HG03521 (cell line): ENCODE results near the gene PRKACA.
"Not testable (repeated sequence)": the region's sequence is repeated elsewhere in the genome, so short reads cannot be mapped to it uniquely, and the experiment has no call there.

Source experiments
- ATAC-seq: cut with Tn5 transposase; IDR thresholded peaks from one replicate; pipeline ENCODE4 v1.9.1; 2021; ENCODE audit warnings: mild to moderate bottlenecking, moderate library complexity; ENCODE audit not compliant: unreplicated experiment

PRKACA gene

DNA sequence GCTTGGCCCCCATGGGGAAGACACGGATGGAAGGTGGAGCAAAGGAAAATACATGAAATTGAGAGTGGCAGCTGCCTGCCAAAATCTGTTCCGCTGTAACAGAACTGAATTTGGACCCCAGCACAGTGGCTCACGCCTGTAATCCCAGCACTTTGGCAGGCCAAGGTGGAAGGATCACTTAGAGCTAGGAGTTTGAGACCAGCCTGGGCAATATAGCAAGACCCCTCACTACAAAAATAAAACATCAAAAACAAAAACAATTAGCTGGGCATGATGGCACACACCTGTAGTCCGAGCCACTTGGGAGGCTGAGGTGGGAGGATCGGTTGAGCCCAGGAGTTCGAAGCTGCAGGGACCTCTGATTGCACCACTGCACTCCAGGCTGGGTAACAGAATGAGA lies 65.1 kb downstream of the PRKACA start:
- no peak for ATAC-seq

DNA sequence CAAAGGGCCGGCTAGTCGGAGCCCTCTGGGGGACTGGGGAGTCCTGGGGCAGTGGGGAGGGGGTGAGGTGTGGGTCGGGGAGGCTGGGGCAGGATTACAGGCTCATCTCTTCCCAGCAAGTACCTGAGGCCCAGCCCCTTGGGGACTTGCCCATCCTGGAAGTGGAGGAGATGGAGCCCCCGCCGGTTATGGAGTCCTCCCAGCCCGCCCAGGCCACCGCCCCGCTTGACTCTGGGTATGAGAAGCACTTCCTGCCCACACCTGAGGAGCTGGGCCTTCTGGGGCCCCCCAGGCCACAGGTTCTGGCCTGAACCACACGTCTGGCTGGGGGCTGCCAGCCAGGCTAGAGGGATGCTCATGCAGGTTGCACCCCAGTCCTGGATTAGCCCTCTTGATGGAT lies 65.6 kb downstream of the PRKACA start:
- ATAC-seq: no peak

DNA sequence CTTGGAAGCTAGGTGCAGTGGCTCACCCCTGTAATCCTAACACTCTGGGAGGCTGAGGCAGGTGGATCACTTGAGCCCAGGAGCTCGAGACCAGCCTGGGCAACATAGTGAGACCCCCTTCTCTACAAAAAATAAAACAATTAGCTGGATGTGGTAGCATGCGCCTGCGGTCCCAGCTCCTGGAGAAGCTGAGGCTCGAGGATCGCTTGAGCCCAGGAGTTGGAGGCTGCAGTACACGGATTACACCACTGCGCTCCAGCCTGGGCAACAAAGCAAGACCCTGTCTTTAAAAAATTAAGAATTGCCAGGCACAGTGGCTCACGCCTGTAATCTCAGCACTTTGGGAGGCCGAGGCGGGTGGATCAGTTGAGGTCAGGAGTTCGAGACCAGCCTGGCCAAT lies 66.6 kb downstream of the PRKACA start:
- ATAC-seq: not testable (repeated sequence)

DNA sequence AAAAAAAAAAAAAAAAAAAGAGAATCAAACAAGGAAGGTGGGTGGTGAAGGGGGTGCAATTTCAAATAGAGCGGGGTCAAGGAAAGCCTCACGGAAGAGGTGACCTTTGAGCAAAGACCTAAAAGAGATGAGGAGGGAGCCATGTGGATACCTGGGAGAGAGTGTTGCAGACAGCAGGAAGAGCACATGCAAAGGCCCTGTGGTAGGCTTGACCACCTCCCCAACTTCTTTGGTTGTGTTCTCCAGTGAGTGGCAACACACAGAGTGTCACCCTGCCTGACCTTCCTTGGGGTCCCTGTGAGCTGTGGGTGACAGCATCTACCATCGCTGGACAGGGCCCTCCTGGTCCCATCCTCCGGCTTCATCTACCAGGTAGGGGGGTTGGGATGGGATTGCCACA lies 67.0 kb downstream of the PRKACA start:
- no peak for ATAC-seq

DNA sequence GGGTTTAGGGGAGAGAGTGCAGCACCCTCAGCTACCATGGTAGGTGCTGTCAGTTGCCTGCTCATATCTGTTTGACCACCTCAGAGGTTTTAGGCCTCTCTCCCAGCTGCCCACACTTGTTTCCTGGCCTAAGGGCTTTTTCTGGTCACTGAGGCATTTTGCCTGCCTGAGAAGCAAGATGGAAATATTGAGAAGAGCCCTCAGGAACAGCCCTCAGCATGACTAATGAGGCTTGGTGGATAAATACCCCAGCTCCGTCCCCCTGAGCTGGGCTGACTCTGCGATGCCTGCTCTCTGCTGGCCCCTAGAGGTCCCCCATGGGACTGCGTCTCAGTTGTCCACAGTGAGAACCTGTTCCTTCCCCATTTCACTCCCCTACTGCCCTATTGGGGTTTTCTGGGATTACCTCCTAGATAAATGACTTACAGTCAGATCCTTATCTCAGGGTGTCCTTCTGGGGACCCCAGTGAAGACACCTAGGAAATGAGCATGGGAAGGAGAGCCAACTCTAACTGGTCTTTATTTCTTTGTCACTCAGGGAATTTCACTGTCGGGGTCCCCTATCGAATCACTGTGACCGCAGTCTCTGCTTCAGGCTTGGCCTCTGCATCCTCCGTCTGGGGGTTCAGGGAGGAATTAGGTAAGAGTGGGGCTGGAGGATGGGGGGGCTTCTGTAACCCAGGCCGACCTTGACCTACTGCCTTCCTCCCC lies 69.0 kb downstream of the PRKACA start:
- no peak for ATAC-seq

DNA sequence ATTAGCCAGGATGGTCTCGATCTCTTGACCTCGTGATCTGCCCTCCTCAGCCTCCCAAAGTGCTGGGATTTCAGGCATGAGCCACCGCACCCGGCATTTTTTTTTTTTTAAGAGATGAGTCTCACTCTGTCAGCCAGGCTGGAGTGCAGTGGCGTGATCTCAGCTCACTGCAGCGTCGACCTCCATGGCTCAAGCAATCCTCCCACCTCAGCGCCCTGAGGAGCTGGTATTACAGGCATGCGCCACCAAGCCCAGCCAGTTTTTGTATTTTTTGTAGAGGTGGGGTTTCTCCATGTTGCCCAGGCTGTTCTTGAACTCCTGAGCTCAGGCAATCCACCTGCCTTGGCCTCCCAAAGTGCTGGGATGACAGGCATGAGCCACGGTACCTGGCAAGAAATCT lies 69.7 kb downstream of the PRKACA start:
- ATAC-seq: not testable (repeated sequence)

DNA sequence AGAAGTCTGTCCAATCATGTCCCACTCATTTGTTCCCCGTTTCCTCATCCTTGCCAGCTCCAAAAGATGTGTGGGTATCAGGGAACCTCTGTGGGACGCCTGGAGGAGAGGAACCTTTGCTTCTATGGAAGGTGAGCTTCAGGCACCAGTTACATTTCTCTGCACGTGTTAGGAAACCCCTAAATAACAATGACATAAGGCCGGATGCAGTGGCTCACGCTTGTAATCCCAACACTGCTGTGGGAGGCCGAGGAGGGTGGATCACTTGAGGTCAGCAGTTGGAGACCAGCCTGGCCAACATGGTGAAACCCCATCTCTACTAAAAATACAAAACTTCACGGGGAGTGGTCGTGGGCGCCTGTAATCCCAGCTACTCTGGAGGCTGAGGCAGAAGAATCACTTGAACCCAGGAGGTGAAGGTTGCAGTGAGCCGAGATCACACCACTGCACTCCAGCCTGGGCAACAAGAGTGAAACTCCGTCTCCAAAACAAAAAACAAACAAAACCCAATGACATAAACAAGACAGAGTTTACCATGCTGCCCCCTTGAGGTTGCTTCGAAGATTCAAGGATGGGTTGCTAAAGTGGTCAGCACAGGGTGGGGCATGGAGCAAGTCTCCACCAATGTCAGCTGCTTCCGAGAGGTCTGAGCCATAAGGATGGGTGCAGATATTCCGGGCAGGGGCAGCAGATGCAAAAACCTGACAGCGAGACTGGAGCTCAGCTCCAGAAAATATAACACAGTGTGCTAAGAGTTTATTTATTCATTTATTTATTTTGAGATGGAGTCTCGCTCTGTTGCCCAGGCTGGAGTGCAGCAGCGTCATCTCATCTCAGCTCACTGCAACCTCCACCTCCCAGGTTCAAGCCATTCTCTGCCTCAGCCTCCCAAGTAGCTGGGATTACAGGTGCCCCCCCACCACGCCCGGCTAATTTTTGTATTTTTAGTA lies 74.6 kb downstream of the PRKACA start:
- not testable (repeated sequence) for ATAC-seq
